ENCODE measurements around the gene MBD3.
"Not testable (repeated sequence)": the region's sequence is repeated elsewhere in the genome, so short reads cannot be mapped to it uniquely, and the experiment has no call there.

The MBD3 gene

GRCh38 chr19:1540365-1540925 lies 52.2 kb downstream of the MBD3 start:
- TF ChIP-seq CTCF (conservative IDR thresholded peaks at IDR 0.05; ENCODE audit: low read length), result no peak
- no peak for DNase-seq (ENCODE audit: low read depth)
- no peak overlapping the region for H3K4me3 ChIP-seq (ENCODE audit: low read length)

GRCh38 chr19:1539749-1540148 lies 52.9 kb downstream of the MBD3 start:
- not testable (repeated sequence) for H3K4me3 ChIP-seq (ENCODE audit: low read length); DNase-seq (ENCODE audit: low read depth)

GRCh38 chr19:1538978-1539377 lies 53.7 kb downstream of the MBD3 start:
- no peak for DNase-seq (ENCODE audit: low read depth)
- H3K4me3 ChIP-seq (ENCODE audit: low read length), result no peak overlapping the region; the same call in 1 of the 2 replicates
- TF ChIP-seq CTCF (conservative IDR thresholded peaks at IDR 0.05; ENCODE audit: low read length), result no peak

GRCh38 chr19:1535699-1536098 lies 57.0 kb downstream of the MBD3 start:
- not testable (repeated sequence) for H3K4me3 ChIP-seq (ENCODE audit: low read length); DNase-seq (ENCODE audit: low read depth)

DNA sequence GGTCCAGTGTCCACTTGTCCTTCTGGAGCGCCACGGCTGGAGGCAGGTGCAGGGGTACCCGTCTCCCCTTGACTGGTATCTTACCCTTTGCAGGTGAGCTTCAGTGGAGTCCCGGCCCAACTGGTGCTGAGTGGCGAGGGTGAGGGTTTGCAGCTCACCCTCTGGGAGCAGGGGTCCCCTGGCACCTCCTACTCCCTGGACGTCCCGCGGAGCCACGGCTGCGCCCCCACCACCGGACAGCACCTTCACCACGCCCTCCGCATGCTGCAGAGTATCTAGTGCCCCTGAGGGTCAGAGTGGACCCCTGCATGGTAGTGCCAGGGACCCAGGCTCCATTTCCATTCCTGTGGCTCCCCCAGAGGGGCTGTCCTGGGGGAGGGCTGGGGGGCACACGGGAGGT lies 57.7 kb downstream of the MBD3 start:
- no peak overlapping the region for H3K4me3 ChIP-seq (ENCODE audit: low read length)
- no peak for DNase-seq (ENCODE audit: low read depth)
- TF ChIP-seq CTCF (conservative IDR thresholded peaks at IDR 0.05; ENCODE audit: low read length), result no peak

DNA sequence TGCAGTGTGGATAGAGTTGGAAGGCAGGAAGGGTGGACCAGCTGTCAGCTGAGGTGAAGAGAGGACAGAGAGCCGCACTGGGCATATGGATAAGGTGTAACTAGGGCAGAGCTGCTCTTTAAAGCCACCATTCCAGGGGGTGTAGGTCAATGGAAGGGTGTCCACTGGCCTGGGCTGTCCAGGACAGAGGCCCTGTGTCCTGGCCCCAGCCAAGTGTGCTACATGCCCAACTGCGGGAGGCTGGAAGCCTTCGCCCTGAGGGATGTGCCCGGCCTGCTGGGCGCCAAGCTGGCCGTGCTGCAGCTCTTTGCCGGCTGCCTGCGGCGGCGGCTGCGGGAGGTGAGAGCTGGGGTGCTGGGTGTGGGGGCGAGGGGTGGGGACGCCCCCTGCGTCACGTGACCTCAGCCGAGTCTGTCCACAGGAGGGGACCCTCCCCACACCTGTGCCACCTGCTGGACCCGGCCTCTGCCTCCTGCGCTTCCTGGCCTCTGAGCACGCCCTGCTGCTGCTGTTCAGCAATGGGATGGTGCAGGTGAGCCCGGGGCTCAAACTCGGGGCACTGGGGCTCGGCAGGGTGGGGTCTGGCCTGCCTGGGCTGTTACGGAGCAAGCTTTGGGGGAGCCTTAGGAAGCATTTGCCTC lies 59.0 kb downstream of the MBD3 start:
- DNase-seq (ENCODE audit: low read depth), result no peak
- no peak for TF ChIP-seq CTCF (conservative IDR thresholded peaks at IDR 0.05; ENCODE audit: low read length)
- H3K4me3 ChIP-seq (ENCODE audit: low read length), result no peak overlapping the region

GRCh38 chr19:1532003-1532402 lies 60.7 kb downstream of the MBD3 start:
- no peak for TF ChIP-seq CTCF (conservative IDR thresholded peaks at IDR 0.05; ENCODE audit: low read length)
- DNase-seq (ENCODE audit: low read depth), result no peak
- no peak overlapping the region for H3K4me3 ChIP-seq (ENCODE audit: low read length)

DNA sequence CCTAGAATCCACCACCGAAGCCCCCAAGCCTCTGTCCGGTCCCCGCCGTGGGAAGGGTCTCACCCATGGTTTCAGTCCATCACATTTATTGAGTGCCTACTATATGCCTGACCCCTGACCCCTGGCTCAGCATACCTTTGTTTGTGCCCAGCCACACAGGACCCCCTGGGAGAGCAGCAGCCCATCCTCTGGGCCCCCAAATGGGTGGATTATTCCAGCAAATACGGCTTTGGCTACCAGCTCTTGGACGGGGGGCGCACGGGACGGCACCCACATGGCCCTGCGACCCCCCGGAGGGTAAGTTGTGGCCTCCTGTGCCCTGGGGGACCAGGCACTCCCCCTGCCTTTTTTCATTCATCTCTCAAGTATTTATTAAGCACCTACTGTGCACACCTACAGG lies 61.1 kb downstream of the MBD3 start:
- H3K4me3 ChIP-seq (ENCODE audit: low read length), result no peak overlapping the region
- no peak for DNase-seq (ENCODE audit: low read depth)
- no peak for TF ChIP-seq CTCF (conservative IDR thresholded peaks at IDR 0.05; ENCODE audit: low read length)

- H3K4me3 ChIP-seq (ENCODE audit: low read length); DNase-seq (ENCODE audit: low read depth): not testable (repeated sequence)
Measured at GRCh38 chr19:1530856-1531255, 61.8 kb downstream of the MBD3 start.
